Colon (tissue), 2 donors: ENCODE results near the gene DDX10.

Experiments
- FAIRE-seq: peaks from 2 replicates; lab custom pipeline; 2012; peaks lifted over from hg19 to GRCh38; lab: Jason Lieb, UNC
- donor health status: control.
- donor health status: control.

DDX10 gene

DNA sequence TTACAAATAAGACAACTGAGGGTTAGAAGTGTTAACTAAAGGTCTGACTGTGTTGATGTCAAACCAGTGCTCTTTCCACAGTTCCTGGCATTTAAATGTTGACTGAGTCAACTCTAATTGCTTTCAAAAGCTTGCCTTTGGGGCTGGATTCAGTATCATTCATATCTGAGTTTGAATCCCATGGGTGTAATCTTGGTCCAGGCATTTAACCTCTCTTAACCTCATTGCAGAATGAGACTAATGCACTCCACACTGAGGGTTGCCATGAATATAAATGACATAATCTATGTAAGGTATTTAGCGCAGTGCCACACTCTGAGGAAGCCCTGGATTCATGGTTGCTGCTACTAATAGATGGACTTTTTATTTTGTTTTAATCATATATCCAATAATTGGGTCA is 274.3 kb downstream of the DDX10 start:
- FAIRE-seq, result no peak

DNA sequence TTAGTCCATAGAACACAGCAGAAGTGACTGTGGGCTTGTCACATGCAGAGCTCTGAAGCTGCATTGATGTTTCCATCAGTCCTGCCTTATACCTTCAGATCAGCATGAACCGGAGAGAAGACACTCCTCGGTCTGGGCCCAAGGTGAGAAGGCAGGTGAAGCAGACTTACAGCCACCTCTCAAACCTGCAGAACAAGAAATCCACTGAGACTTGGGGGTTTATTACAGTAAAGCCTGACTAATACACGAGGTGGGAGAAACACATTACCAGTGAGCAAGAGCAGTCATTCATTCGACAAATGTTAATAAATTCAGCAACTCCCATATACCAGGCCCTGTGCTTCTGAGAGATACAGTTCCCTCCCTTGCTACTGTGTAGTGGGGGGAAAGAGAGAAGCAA is 279.0 kb downstream of the DDX10 start:
- no peak for FAIRE-seq

DNA sequence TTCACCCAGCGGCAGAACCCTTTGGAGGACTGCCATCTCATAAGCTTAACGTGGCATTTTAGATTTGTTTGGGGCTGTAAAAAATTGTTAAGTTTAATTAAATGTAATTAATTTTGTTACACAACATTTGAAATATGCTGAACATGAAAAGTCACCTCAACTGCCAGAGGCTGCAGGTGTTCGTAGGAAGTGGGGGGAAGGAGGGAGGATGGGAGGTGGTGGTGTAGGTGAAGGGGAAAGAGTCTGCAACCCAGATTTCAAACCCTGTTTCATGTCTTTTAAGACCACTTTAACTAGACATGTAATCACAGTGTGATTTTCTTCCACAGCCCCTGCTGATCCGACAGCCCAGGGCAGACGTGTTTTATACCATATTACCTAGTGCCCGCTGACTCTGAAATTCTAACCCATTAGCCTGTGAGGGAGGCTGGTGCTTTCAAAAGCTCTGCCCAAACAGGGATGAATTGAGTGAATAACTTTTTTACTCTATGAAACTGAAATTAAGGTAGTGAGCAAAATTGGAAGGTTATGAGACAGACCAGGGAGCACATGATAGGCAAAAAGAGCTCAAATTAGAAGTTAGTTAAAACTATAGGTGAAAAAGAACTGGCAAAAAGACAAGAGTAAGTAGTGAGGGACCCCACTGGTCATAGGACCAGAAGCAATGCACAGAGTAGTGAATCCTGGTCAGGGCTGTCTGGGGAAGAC is 279.8 kb downstream of the DDX10 start:
- no peak for FAIRE-seq

DNA sequence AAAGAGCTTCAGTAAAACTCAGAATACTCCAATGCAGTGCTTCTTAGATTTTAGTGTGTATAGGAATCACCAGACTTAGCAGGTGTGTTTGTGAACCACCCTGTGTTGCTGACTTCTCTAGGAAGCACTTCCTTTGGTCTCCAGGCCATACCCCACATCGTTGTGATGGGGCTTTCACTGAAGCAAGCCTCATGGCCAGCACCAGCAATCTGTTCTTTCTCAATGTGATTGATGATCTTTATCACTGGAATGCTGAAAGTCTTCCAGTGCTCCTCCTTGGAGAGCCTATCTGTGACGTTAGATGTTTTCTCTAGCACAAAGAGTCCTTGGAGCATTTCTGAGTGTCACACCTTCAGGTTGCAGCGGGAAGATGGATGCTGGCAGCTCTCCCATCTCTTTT is 280.5 kb downstream of the DDX10 start:
- FAIRE-seq, result no peak

DNA sequence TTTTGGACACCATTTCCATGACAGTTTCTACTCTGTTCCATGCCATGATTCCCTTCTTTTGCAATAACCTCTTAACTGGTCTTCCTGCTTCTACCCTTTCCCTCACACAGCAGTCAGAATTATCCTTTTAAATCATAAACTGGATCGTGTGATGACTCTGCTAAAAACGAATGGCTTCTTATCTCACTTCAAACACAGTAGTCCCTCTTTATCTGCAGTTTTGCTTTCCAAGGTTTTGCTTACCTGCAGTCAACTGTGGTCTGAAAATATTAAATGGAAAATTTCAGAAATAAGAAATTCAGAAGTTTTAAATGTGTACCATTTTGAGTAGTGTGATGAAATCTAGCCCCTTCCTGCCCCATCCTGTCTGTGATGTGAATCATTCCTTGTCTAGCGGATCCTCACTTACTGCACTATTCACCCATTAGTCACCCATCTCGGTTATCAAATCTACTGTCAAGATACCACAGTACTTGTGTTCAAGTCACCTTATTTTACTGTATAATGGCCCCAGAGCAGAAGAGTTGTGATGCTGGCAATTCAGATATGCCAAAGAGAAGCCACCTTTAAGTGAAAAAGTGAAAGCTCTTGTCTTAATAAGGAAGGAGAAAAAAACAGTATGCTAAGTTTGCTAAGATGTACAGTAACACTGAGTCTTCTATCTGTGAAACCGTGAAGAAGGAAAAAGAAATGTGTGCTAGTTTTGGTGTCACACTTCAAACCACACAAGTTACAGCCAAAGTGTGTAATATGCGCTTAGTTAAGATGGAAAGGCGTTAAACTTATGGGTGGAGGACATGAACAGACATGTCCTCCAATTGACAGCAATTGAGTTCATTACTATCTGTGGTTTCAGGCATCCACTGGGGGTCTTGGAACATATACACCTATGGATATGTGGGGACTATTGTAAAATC is 283.0 kb downstream of the DDX10 start:
- FAIRE-seq, result no peak

DNA sequence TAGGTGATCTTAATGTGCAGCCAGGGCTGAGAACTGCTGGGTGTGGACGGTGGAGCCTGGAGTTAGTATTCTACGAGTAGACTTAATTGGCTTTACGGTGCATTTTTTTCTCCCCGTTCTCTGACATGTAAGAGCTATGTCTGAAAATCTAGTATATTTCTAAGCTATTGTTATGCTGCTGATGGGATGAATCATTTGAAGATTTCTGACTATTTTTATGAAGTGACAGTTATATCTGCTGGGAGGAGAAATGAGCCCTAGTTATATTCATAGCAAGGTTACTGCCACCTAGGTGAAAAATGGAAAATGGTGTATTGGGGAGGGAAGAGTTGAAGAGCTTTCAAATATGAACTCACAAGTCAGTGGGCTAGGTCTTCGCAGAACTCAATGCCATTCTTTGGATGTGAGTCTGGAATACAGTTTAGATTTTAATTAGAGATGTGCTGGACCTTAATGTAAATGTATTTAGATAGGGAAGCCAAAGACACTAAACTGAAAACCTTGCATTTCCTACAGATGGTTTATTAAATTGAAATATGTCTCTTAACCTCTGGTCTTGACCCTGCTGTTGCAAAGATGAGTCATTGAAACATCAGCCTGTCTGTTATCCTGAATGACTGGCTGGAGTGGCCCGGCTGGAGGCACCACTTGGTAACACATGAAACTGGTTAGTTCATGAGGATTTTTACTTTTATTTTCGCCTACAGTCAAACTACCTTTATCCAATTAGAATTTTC is 293.7 kb downstream of the DDX10 start:
- no peak for FAIRE-seq

DNA sequence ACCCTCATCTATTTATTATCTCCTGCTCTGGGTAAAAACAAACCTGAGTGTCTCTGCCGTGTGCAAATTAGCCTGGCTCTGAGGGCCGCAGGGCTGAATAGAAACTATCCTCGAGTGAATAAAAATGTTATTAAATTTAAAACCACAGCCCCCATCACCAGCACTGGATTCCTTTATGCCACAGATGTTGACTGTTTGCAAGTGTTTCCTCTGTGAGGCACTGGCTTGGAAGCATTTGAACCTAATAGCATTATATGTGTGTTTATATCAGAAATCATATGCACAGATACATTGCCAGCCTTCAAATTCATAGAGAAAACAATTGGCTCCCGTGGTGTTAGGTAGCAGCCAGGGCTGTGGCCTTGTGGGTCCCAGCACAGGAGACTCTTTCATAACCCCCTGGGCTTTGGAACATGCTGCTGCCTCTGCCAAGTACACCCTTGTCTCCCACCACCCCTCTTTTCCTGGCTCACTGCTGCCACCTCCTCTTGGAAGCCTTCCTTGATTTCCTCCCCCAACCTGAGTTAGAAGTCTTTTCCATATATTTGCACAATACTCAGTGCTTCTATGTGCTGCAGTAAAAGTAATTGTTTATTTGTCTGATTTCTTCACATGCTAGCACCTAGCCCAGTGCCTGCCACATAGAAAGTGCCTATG is 294.4 kb downstream of the DDX10 start:
- FAIRE-seq, result no peak

DNA sequence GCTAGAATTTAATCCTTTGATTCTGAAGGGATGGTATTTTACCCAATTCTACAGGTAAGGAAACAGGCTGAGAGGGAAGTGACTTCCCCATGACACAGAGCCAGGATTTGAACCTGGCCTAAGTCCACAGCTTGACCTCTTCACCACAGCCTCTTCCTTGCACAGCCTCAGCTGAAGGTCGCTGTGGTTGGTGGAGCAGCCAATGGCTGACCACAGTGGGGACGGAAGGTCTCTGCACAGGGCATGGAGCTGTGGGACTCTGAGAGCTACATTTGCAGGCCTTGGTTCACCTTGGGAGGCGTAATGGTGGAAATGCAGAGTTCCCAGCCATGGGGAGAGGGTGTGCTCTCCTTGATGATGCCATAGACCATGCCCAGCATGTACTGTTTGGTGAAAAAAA is 295.0 kb downstream of the DDX10 start:
- no peak for FAIRE-seq

DNA sequence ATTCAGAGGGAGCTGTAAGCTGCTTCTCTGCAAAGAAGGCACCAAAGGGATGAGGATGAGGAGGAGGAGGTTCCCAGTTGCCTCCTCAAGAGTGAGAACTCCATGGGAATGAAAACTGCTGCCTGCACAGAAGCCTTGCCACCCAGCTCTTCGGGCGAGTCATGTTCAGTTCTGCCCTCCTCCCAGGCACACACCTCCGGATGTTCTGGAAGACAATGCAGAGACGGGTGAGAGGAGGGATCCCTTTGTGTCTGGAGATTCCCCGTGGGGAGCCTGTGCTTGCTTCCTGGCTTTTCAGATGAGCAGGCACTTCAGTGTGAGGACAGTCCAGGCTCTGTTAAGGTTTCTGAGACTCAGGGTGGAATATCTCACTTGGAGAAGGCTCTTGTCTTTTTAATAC is 295.6 kb downstream of the DDX10 start:
- FAIRE-seq, result no peak

DNA sequence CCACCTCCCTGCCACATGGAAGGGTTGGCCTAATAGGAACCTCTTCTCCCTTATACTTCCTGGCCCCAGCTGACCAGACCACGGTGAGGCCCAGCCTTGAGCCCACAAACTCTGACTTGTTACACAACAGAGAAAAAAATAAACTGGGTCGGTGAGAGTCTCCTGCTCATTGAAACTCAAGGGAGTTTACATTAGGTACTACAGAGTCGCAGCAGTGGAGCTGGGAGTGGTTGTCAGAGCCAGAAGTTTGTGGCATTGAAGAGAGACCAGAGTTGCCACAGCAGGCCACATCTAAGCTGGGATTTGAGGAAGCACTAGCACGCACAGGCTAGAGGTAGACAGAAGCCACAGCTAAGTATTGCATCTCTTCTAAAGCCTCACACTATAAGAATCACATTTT is 296.2 kb downstream of the DDX10 start:
- FAIRE-seq, result no peak

DNA sequence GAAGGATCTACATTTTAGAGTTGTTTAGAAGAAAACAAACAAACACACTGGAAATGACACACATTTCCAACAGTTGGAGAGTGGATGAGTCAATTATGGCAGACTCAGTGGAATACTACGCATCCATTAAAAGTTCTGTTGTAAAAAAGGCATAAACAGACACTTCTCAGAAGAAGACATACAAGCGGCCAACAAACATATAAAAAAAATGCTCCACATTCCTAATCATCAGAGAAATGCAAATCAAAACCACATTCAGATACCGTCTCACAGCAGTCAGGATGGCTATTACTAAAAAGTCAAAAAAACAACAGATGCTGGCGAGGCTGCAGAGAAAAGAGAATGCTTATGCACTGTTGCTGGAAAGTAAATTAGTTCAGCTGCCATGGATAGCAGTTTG is 298.2 kb downstream of the DDX10 start:
- no peak for FAIRE-seq

DNA sequence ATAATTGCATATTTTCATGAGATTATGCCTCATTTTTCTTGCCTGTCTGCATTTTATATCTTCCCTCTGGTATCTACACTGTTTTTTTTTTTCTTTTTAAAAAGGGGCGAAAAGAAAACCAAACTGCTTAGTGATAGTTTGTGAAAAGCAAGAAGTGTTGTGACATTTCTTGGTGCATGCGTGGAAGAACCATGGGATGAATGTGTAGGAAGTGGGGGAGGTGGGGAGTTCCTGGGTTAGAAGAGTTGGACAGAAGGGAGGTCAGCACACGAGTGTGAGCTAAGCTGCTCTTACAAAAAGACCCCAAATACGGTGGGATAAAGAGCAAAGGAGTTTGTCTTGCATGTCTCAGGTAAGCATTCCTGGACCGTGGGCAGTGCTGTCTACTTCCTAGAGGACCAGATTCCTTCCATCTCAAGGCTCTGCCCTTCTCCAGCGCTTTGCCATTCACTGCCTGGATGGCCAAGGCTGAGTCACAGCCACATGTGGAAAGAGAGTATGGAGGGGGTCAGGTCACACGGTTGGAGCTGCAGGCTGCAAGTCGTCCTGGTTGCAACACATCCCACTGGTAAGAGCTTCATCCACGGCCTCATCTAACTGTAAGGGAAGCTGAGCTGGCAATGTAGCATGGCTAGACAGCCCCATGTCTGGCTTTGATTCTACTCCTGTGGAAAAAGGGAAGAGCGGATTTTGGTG is 300.6 kb downstream of the DDX10 start:
- no peak for FAIRE-seq

DNA sequence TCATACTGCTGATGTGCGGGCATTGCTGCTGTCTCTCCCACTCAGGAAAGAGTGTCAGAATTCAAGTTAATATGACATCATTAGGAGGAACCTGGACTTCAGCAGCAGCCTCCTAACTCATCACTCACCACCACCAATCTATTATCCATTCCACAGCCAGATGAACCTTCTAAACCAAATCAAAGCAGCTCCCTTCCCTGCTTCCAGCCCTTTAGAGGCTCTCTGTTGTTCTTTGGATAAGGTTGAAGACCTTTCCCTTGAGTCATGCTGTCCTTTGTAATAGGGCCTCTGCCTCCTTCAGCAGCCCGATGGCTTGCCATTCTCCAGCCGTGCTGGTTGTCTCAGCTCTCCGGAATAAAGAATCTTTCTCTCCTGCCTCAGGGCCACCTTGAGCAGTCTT is 301.3 kb downstream of the DDX10 start:
- FAIRE-seq, result no peak

DNA sequence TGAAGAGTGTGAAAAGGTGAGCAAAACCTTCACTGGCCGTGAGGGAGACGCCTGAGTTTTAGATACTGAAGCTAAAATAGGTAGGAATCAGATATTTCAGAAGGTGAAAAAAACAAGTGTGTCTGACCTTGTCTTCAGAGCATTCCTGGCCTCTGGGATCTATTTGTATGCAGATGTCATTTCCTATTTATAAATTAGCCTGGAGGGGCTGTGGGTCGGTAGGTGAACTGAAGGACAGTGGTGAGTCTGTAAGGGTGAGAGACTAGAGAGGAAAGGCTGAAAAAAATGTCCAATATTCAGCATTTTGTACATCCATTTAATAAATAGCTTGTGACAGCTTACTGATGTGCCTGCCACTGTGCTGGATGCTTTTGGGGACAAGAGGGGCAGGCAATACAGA is 302.1 kb downstream of the DDX10 start:
- FAIRE-seq, result no peak

DNA sequence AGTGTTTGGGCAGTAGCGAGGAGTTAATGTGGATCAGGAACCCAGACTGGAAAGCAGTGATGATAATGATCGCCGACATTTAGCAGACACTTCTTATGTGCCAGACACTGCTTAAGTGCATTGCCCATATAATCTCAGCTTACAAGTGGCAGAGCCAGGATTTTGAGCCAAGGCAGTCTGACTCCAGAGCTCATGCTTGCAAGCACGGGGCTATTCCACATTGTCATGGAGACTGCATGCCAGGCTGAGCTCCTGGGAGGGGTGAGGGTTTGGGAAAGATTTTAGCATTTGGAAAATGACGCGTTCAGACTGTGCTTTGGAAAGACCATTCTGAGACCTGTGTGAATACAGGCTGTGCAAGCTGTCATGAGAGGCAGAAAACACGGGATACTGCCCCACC is 302.7 kb downstream of the DDX10 start:
- FAIRE-seq, result no peak

DNA sequence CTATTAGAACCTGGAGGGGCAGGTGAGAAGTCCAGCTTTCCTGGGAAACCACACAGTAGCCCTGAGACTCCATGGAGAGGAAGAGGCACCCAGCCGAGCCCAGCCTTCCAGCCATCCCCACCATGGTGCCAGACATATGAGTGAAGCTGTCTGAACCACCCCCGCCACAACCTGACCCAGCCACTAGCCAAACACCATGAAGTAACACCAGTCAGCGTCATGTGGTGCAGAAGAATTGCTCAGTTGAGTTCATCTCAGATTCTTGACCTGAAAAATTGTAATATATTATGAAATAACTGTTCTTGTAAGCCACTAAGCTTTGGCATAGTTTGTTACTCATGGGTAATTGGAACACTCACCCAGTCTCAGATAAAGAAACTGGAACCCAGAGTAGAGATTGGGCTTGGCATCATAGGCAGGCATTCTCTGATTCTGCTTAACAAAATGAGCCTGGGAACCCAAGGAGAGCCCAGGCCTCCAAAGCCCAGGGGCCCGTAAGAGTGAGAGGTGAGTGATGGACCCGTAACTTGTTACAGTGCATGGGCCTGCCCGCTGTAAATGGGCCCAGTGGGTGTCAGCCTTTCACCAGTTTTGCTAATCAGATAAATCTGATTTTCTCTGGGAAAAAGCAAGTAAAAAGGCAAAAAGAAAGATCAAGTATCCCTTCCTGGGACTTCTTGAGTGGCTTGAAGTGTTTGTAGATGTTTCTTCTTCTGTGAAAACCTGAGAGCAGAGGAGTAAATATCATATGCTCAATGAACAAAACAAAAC is 305.5 kb downstream of the DDX10 start:
- FAIRE-seq, result no peak

DNA sequence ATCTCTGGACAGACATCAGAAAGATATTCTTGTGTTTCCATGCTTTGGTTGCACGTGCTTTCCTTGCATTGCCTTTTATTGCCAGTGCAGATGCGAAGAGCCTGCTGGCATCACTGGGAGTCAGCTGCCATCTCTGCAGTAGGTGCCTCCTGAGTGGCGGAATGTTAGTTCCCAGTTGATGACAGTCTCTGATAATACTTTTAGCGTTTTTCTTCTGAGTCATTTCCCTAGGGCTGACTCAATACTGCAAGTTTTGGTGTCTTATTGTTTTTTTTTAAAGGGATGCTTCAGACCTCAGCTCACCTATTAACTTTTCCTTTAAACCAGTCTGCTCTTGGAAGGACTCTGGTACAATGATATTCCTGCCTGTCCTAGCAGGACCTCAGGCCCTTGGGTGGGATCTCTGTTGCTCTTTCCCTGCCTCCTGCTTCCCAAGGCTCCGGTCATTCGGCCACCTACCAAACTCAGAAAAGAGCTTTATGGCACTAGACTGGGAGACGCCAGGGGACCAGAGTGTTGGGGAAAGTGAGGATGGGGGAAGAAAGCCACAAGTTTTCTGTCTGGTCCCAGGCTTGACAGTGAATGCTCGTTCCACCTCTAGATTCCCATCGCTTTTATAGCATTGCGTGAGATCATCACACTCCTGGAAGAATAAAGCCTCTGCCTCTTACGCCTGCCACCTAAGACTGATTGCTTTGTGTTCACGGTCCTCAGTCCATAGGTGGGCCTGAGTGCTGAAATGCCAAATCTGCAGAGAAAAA is 308.7 kb downstream of the DDX10 start:
- FAIRE-seq, result no peak

DNA sequence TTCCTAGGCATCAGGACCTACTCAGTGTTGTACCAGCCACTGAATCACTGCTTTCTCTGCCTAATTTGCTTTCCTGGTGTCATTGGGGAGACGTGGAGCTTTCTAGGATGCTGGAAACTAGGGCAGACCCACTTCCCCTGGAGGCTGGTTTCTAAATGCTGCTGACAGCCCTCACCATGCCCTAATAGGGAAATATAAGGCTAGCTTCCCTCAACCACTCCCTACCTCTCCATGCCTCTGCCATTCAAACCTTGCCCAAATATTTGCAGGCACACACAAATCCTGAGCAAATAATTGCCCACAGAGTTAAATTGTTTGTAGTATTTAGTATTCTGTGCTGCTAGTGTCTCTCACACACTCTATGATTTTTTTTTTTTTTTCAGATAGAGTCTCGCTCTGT is 310.2 kb downstream of the DDX10 start:
- FAIRE-seq, result no peak

DNA sequence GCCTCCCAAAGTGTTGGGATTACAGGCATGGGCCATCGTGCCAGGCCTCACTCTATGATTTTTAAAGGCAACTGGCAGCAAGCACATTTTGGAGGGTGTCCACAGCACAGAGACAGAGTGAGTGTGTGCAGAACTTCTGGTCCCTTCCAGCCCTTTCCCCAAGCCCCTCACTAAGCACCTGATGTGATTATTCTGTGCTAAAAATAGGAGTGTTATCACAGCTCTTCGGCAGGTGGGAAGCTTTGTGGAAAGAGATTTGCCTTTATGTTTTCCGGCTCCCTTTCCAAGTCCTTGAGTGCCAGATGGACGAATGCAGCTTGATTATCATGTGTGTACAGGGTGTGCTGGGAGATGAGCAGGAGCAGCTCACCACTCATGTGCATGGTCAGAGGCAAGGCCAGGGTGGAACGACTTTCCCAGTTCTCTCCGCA is 310.8 kb downstream of the DDX10 start:
- FAIRE-seq, result no peak
